ENCODE results near the gene CFAP210. TPM values are rescaled to one million over a fixed set of nuclear protein-coding genes. Genes with fewer than 3 reads are reported as not detected.

Gene CFAP210
- total and polyA plus RNA-seq, 2 experiments from 2014 or later, result 3.7 TPM; not detected in 1

GRCh38 chr2:169620509-169620908, 73.7 kb downstream of the CFAP210 start:
- no peaks in the 10 kb centered on the region for H3K27me3 ChIP-seq (ENCODE audit: insufficient read depth)
- no peak overlapping the region for H3K27ac ChIP-seq (ENCODE audit: low read depth)
- Mint-ChIP-seq H3K27ac (no peak overlapping the region), H3K4me3 (no peak overlapping the region), H3K9me3 (no peaks in the 10 kb centered on the region; the same call in 2 of the 3 replicates), H3K36me3 (ENCODE audit: low read depth) (peaks cover 45% of the 10 kb centered on the region), H3K27me3 (ENCODE audit: insufficient read depth, low read depth, poor library complexity) (peaks cover 1% of the 10 kb centered on the region), H3K4me1 (no peaks in the 10 kb centered on the region)
- TF ChIP-seq EZH2phosphoT487 (IDR thresholded peaks at IDR 0.05; ENCODE audit: unreplicated experiment), result no peak
- no peak for TF ChIP-seq ZNF331 (CRISPR knock-in tag; IDR thresholded peaks at IDR 0.05; ENCODE audit: low read depth)
- TF ChIP-seq REST (IDR thresholded peaks at IDR 0.05; ENCODE audit: unreplicated experiment), result no peak
- TF ChIP-seq EZH2 (IDR thresholded peaks at IDR 0.05; ENCODE audit: low read depth, unreplicated experiment), result no peak
- TF ChIP-seq NANOG (IDR thresholded peaks at IDR 0.05; ENCODE audit: borderline replicate concordance), result no peak
- no peak for TF ChIP-seq JUNB (IDR thresholded peaks at IDR 0.05; ENCODE audit: unreplicated experiment)
- TF ChIP-seq ZNF114 (CRISPR knock-in tag; IDR thresholded peaks at IDR 0.05), result no peak
- no peak for TF ChIP-seq ZNF462 (CRISPR knock-in tag; IDR thresholded peaks at IDR 0.05)
- no peak for TF ChIP-seq ETS1 (IDR thresholded peaks at IDR 0.05)
- no peak for TF ChIP-seq POLR2AphosphoS5 (IDR thresholded peaks at IDR 0.05; ENCODE audit: low read depth)
- no peak for TF ChIP-seq CTCF (conservative IDR thresholded peaks at IDR 0.05; ENCODE audit: low read depth in 2 of 2)
- no peak for TF ChIP-seq CREB1 (CRISPR knock-in tag; IDR thresholded peaks at IDR 0.05; ENCODE audit: low read depth)
- no peak for TF ChIP-seq STAT1 (IDR thresholded peaks at IDR 0.05; ENCODE audit: unreplicated experiment)
- no peaks in the 10 kb centered on the region for H3F3A ChIP-seq (replicated peaks; ENCODE audit: low read depth)
- no peak overlapping the region for H2AFZ ChIP-seq
- no peaks in the 10 kb centered on the region for H3K9me2 ChIP-seq (ENCODE audit: insufficient read depth)
- no peaks in the 10 kb centered on the region for H3K4me1 ChIP-seq (ENCODE audit: insufficient read depth)
- peaks cover 7% of the 10 kb centered on the region for H3K36me3 ChIP-seq (ENCODE audit: insufficient read depth)
- DNase-seq (ENCODE audit: low spot score) (no peak), ATAC-seq (no peak)
- H3K4me2 ChIP-seq, result no peak overlapping the region
- H3K4me3 ChIP-seq, result no peak overlapping the region
- peaks cover 11% of the 10 kb centered on the region for H4K20me1 ChIP-seq (replicated peaks; ENCODE audit: insufficient read depth)
- peaks cover 52% of the 10 kb centered on the region for H3K79me2 ChIP-seq (replicated peaks; ENCODE audit: insufficient read depth)
